ENCODE results near the gene AGPAT3. TPM values are rescaled to one million over a fixed set of nuclear protein-coding genes. Genes with fewer than 3 reads are reported as not detected.
"Not testable (repeated sequence)": the region's sequence is repeated elsewhere in the genome, so short reads cannot be mapped to it uniquely, and the experiment has no call there.

The AGPAT3 gene
- polyA plus RNA-seq, 1 donor = 83.0 TPM

DNA sequence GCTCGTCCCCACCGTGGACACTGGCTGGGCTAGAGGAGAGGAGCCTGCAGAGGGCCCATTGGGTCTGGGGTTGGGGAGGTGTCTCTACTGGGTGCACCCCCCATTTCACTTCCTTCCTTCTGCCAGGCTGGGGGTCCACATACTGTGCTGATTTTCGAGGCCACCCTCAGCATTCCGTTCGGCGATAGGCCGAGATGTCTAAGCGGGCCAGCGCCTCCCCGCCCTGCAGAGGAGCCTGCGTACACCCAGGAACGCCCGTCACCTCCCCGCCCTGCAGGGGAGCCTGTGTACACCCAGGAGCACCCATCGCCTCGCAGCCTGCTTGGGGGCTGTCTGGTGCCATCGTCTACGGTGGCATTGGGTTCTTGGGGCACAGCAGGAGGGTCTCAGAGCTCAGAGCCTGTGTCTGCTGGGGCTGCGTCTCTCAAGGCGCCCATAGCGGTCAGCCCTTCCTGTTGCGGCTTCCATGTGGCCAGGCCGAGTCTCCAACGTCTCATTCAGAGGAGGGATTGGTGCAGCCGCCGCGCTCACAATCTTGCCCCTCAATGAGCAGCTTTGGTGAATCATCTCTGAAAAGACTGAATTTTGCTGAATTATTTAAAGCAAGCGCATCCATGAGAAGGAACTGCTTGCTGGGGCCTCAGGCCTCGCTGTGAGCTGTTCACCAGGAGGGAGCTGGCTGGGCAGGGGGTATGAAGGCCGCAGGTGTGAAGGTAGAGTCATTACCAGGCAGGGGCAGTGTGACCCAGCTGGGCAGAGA lies 30.7 kb upstream of the AGPAT3 start:
- Histone ChIP-seq H3K36me3 (ENCODE audit: control insufficient read depth, insufficient read depth, low read length) (no peaks in the 10 kb centered on the region), H3K27ac (ENCODE audit: low read length) (no peak overlapping the region), H3K4me1 (ENCODE audit: control insufficient read depth, insufficient read depth, low read length) (no peaks in the 10 kb centered on the region), H3K27me3 (ENCODE audit: control insufficient read depth, insufficient read depth, low read length) (no peaks in the 10 kb centered on the region), H3K4me3 (ENCODE audit: low read length) (no peak overlapping the region), H3K9me3 (ENCODE audit: control insufficient read depth, low read depth, low read length) (no peaks in the 10 kb centered on the region)
- no peak for DNase-seq
- WGBS (ENCODE audit: insufficient coverage, low lambda C conversion rate) = no CpG with 5 or more reads among the region's 30 CpGs

- Histone ChIP-seq H3K27me3 (ENCODE audit: control insufficient read depth, insufficient read depth, low read length) (no peaks in the 10 kb centered on the region), H3K4me1 (ENCODE audit: control insufficient read depth, insufficient read depth, low read length) (no peaks in the 10 kb centered on the region), H3K27ac (ENCODE audit: low read length) (no peak overlapping the region), H3K36me3 (ENCODE audit: control insufficient read depth, insufficient read depth, low read length) (no peaks in the 10 kb centered on the region), H3K4me3 (ENCODE audit: low read length) (no peak overlapping the region), H3K9me3 (ENCODE audit: control insufficient read depth, low read depth, low read length) (no peaks in the 10 kb centered on the region)
- no peak for DNase-seq
- no CpG with 5 or more reads among the region's 15 CpGs for WGBS (ENCODE audit: insufficient coverage, low lambda C conversion rate)
Observed at GRCh38 chr21:43835050-43835449, 30.0 kb upstream of the AGPAT3 start.

GRCh38 chr21:43835861-43836260 lies 29.2 kb upstream of the AGPAT3 start:
- H3K27me3 ChIP-seq (ENCODE audit: control insufficient read depth, insufficient read depth, low read length) = no peaks in the 10 kb centered on the region
- no peak overlapping the region for H3K4me3 ChIP-seq (ENCODE audit: low read length)
- no peak overlapping the region for H3K27ac ChIP-seq (ENCODE audit: low read length)
- no peaks in the 10 kb centered on the region for H3K4me1 ChIP-seq (ENCODE audit: control insufficient read depth, insufficient read depth, low read length)
- no CpG with 5 or more reads among the region's 6 CpGs for WGBS (ENCODE audit: insufficient coverage, low lambda C conversion rate)
- no peaks in the 10 kb centered on the region for H3K36me3 ChIP-seq (ENCODE audit: control insufficient read depth, insufficient read depth, low read length)
- H3K9me3 ChIP-seq (ENCODE audit: control insufficient read depth, low read depth, low read length) = no peaks in the 10 kb centered on the region
- DNase-seq = no peak

- Histone ChIP-seq H3K4me3 (ENCODE audit: low read length) (no peak overlapping the region), H3K27me3 (ENCODE audit: control insufficient read depth, insufficient read depth, low read length) (no peaks in the 10 kb centered on the region), H3K36me3 (ENCODE audit: control insufficient read depth, insufficient read depth, low read length) (no peaks in the 10 kb centered on the region), H3K27ac (ENCODE audit: low read length) (no peak overlapping the region), H3K4me1 (ENCODE audit: control insufficient read depth, insufficient read depth, low read length) (no peaks in the 10 kb centered on the region), H3K9me3 (ENCODE audit: control insufficient read depth, low read depth, low read length) (no peaks in the 10 kb centered on the region)
- WGBS (ENCODE audit: insufficient coverage, low lambda C conversion rate) = no CpG with 5 or more reads among the region's 6 CpGs
- DNase-seq = no peak
Observed at GRCh38 chr21:43836616-43837015, 28.4 kb upstream of the AGPAT3 start.

DNA sequence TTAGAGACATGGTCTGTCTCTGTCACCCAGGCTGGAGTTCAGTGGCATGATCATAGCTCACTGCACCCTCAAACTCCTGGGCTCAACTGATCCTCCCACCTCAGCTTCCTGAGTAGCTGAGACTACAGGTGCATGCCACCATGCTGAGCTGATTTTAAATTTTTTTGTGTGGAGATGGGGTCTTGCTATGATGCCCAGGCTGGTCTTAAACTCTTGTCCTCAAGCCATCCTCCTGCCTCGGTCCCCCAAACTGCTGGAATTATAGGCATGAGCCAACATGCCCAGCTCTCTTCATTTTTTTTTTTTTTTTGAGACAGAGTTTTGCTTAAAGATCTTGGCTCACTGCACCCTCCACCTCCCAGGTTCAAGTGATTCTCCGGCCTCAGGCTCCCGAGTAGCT lies 24.8 kb upstream of the AGPAT3 start:
- no CpG with 5 or more reads among the region's 3 CpGs for WGBS (ENCODE audit: insufficient coverage, low lambda C conversion rate)
- no peak for DNase-seq
- Histone ChIP-seq H3K9me3 (ENCODE audit: control insufficient read depth, low read depth, low read length) (no peaks in the 10 kb centered on the region), H3K27me3 (ENCODE audit: control insufficient read depth, insufficient read depth, low read length) (no peaks in the 10 kb centered on the region), H3K27ac (ENCODE audit: low read length) (no peak overlapping the region), H3K4me1 (ENCODE audit: control insufficient read depth, insufficient read depth, low read length) (no peaks in the 10 kb centered on the region), H3K4me3 (ENCODE audit: low read length) (no peak overlapping the region), H3K36me3 (ENCODE audit: control insufficient read depth, insufficient read depth, low read length) (no peaks in the 10 kb centered on the region)

- no peaks in the 10 kb centered on the region for H3K36me3 ChIP-seq (ENCODE audit: control insufficient read depth, insufficient read depth, low read length)
- no peaks in the 10 kb centered on the region for H3K9me3 ChIP-seq (ENCODE audit: control insufficient read depth, low read depth, low read length)
- peak in 1 of 2 donors; percentile 36 for DNase-seq
- no peaks in the 10 kb centered on the region for H3K4me1 ChIP-seq (ENCODE audit: control insufficient read depth, insufficient read depth, low read length)
- no peak overlapping the region for H3K27ac ChIP-seq (ENCODE audit: low read length)
- H3K27me3 ChIP-seq (ENCODE audit: control insufficient read depth, insufficient read depth, low read length) = no peaks in the 10 kb centered on the region
- H3K4me3 ChIP-seq (ENCODE audit: low read length) = no peak overlapping the region
- WGBS (ENCODE audit: insufficient coverage, low lambda C conversion rate) = 20% methylated on average over 1 of the region's 2 CpGs
Observed at GRCh38 chr21:43842742-43843141, 22.3 kb upstream of the AGPAT3 start.

GRCh38 chr21:43844906-43845305 lies 20.1 kb upstream of the AGPAT3 start:
- not testable (repeated sequence) for H3K27me3 ChIP-seq (ENCODE audit: control insufficient read depth, insufficient read depth, low read length); H3K27ac ChIP-seq (ENCODE audit: low read length); H3K4me3 ChIP-seq (ENCODE audit: low read length); H3K4me1 ChIP-seq (ENCODE audit: control insufficient read depth, insufficient read depth, low read length); H3K36me3 ChIP-seq (ENCODE audit: control insufficient read depth, insufficient read depth, low read length); DNase-seq; H3K9me3 ChIP-seq (ENCODE audit: control insufficient read depth, low read depth, low read length)
- no CpG with 5 or more reads among the region's 5 CpGs for WGBS (ENCODE audit: insufficient coverage, low lambda C conversion rate)

DNA sequence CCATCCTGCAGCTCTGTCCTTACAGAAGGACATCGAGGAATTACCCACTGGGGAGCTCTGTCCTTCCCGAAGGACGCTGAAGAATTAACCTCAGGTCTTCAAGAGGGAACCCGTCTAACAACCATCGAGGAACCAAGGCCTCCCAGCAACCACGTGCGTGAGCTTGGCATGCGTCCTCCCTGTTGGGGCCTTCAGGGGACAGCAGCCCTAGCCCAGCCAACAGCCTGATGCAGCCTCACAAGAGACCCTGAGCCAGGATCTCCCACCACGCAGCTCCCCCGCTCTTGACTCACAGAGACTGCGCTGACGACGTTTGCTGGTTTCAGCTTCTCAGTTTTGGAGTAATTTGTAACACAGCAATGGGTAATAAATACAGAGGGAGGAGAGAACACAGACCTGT lies 19.6 kb upstream of the AGPAT3 start:
- Histone ChIP-seq H3K9me3 (ENCODE audit: control insufficient read depth, low read depth, low read length) (no peaks in the 10 kb centered on the region), H3K4me1 (ENCODE audit: control insufficient read depth, insufficient read depth, low read length) (no peaks in the 10 kb centered on the region), H3K4me3 (ENCODE audit: low read length) (no peak overlapping the region), H3K27me3 (ENCODE audit: control insufficient read depth, insufficient read depth, low read length) (no peaks in the 10 kb centered on the region), H3K27ac (ENCODE audit: low read length) (no peak overlapping the region), H3K36me3 (ENCODE audit: control insufficient read depth, insufficient read depth, low read length) (no peaks in the 10 kb centered on the region)
- 80% methylated on average over 2 of the region's 13 CpGs for WGBS (ENCODE audit: insufficient coverage, low lambda C conversion rate)
- no peak for DNase-seq

DNA sequence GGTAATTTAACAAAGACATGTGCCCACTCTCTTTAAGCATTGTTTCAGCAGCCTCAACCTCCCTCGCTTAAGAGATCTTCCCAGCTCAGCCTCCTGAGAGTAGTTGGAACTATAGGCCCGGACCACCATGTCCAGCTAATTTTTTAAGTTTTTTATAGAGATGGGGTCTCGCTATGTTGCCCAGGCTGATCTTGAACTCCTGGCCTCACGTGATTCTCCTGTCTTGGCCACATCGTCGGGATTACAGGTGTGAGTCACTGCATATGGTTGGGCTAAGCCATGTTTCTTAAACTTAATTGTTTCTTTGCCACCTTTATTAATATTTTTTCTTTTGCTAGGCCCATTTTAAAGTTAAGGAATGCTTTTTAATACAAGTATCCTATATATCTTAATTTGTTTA lies 18.6 kb upstream of the AGPAT3 start:
- Histone ChIP-seq H3K9me3 (ENCODE audit: control insufficient read depth, low read depth, low read length) (no peaks in the 10 kb centered on the region), H3K4me1 (ENCODE audit: control insufficient read depth, insufficient read depth, low read length) (no peaks in the 10 kb centered on the region), H3K4me3 (ENCODE audit: low read length) (no peak overlapping the region), H3K36me3 (ENCODE audit: control insufficient read depth, insufficient read depth, low read length) (no peaks in the 10 kb centered on the region), H3K27ac (ENCODE audit: low read length) (no peak overlapping the region), H3K27me3 (ENCODE audit: control insufficient read depth, insufficient read depth, low read length) (no peaks in the 10 kb centered on the region)
- DNase-seq = no peak
- no CpG with 5 or more reads among the region's 6 CpGs for WGBS (ENCODE audit: insufficient coverage, low lambda C conversion rate)

DNA sequence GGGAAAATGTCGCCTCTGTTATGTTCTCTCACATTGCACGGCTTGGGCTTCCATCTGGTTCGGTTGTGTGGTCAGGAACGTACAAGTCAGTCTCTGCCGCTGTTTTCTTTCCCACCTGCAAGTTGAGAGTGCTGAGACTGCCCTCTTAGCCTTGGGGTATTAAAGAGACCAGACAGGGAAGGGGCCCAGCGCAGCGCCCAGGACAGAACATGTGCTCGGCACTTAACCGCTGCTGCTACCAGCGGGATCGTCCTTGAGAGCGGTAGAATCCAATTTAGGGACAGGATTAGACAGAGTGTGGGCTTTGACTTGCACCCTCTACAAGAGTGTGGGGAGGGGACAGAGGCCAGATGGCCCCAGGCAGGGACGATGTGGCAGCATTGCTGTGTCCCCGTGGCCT lies 17.7 kb upstream of the AGPAT3 start:
- DNase-seq = no peak
- Histone ChIP-seq H3K36me3 (ENCODE audit: control insufficient read depth, insufficient read depth, low read length) (no peaks in the 10 kb centered on the region), H3K9me3 (ENCODE audit: control insufficient read depth, low read depth, low read length) (no peaks in the 10 kb centered on the region), H3K27ac (ENCODE audit: low read length) (no peak overlapping the region), H3K4me3 (ENCODE audit: low read length) (no peak overlapping the region), H3K4me1 (ENCODE audit: control insufficient read depth, insufficient read depth, low read length) (no peaks in the 10 kb centered on the region), H3K27me3 (ENCODE audit: control insufficient read depth, insufficient read depth, low read length) (no peaks in the 10 kb centered on the region)
- no CpG with 5 or more reads among the region's 14 CpGs for WGBS (ENCODE audit: insufficient coverage, low lambda C conversion rate)

DNA sequence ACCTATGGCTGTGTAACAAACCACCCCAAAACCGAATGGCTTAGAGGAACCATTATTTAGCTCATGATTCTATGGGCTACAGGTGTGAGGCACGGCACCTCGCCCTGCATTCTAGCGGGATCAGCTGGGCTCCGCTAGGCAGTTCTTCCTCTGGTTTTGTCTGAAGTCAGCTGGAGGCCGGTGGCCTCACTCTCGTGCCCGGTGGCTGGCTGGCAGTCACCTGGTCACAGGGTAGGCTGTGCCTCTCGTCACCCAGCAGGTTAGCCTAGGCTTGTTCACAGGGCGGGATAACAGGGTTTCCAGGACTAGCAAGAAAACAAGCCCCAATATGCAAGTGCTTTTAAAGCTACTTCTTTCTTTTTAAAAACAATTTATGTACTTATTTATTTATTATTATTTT lies 16.3 kb upstream of the AGPAT3 start:
- no CpG with 5 or more reads among the region's 10 CpGs for WGBS (ENCODE audit: insufficient coverage, low lambda C conversion rate)

More for the DNA sequence above, 16.3 kb upstream of the AGPAT3 start:
- no peak for DNase-seq
- Histone ChIP-seq H3K9me3 (ENCODE audit: control insufficient read depth, low read depth, low read length) (no peaks in the 10 kb centered on the region), H3K27me3 (ENCODE audit: control insufficient read depth, insufficient read depth, low read length) (no peaks in the 10 kb centered on the region), H3K36me3 (ENCODE audit: control insufficient read depth, insufficient read depth, low read length) (no peaks in the 10 kb centered on the region), H3K4me1 (ENCODE audit: control insufficient read depth, insufficient read depth, low read length) (no peaks in the 10 kb centered on the region), H3K4me3 (ENCODE audit: low read length) (no peak overlapping the region), H3K27ac (ENCODE audit: low read length) (no peak overlapping the region)
